GM10266 (cell line): Measurements from ENCODE around the gene LRRC73.

Source experiments
- DNase-seq: peaks from one replicate; pipeline ENCODE4 v3.0.0; 2012; ENCODE audit errors: extremely low spot score
- TF ChIP-seq, protein P1 (sequence below): IDR thresholded peaks from 2 replicates; pipeline ENCODE4 v1.5.1; 2012; ENCODE audit warnings: mild to moderate bottlenecking, low read depth; ENCODE audit not compliant: control insufficient read depth, insufficient read depth; ENCODE audit errors: missing control alignments

Gene LRRC73

DNA sequence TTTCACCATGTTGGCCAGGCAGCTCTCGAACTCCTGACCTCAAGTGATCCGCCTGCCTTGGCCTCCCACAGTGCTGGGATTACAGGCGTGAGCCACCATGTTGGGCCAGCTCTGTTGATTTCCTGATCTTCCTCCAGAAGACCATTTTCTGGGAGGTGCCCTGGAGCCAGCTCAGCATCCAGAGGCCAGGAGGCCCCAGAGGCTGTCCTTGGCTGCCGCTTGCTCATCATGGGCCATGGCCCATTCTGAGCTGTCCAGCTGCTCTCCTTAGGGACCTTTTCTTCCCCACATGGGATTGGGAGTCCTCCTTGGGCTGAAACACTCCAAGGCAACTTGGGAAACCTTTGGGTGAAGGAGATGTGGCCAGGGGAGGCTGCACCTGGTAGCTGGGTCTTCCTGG, 15.4 kb downstream of the LRRC73 start:
- no peak for DNase-seq
- TF ChIP-seq, protein P1, sequence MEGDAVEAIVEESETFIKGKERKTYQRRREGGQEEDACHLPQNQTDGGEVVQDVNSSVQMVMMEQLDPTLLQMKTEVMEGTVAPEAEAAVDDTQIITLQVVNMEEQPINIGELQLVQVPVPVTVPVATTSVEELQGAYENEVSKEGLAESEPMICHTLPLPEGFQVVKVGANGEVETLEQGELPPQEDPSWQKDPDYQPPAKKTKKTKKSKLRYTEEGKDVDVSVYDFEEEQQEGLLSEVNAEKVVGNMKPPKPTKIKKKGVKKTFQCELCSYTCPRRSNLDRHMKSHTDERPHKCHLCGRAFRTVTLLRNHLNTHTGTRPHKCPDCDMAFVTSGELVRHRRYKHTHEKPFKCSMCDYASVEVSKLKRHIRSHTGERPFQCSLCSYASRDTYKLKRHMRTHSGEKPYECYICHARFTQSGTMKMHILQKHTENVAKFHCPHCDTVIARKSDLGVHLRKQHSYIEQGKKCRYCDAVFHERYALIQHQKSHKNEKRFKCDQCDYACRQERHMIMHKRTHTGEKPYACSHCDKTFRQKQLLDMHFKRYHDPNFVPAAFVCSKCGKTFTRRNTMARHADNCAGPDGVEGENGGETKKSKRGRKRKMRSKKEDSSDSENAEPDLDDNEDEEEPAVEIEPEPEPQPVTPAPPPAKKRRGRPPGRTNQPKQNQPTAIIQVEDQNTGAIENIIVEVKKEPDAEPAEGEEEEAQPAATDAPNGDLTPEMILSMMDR, result no peak

DNA sequence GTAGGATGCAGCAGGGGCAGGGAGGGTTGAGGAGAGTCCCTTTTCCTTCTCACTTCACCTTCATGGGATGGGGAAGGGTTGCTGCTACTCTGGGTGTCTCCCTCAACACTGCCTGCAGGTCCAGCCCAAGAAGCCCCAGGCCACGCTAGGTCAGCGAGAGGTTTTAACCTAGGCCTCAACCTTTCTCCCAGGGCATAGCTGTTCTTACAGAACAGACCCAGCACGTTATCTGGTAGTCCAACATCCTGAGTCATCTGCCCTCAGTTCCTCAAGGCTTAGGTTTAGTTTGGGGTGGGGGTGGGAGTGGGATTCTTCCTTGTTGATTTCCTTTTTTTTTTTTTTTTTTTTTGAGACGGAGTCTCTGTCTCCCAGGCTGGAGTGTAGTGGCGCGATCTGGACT, 15.8 kb downstream of the LRRC73 start:
- TF ChIP-seq, protein P1, result no peak
- no peak for DNase-seq

DNA sequence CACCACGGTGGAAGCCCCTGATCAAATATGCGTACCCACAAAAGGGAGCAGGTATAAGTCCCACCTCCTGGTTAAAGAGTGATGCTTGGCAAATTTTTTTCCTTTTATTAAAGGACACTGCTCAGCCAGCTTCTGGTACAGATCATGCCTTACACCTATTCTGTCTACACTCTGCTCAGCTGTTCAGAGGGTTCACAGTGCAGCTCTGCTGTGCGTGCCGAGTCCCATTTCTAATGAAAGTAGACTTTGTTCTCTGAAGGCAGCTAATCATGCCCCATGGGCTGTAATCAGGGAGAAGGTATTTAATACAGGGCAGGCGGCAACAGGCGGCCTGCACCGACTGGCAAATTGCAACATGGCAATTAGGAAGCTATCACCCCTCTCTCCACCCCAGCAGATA, 16.3 kb downstream of the LRRC73 start:
- no peak for DNase-seq
- TF ChIP-seq, protein P1, result no peak

DNA sequence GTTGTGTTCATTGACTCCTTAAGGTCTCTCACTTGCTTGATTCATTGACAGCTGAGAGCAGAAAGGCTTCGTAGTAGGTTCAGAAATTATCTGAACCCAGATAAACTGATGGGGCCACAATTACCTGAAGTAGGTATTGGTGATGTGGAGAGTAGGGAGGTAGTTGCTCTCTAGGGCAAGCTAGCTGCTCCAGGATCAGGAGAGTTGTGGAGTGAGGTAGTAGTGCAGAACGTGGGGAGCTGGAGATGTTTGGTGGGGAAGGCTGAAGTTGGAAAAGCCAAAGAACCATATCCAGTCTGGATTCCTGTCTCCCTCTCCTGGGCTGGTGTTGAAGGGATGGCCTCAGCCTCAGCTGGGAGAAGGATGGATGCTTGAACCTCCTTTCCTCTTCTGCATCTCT, 16.9 kb downstream of the LRRC73 start:
- TF ChIP-seq, protein P1, result no peak
- no peak for DNase-seq

DNA sequence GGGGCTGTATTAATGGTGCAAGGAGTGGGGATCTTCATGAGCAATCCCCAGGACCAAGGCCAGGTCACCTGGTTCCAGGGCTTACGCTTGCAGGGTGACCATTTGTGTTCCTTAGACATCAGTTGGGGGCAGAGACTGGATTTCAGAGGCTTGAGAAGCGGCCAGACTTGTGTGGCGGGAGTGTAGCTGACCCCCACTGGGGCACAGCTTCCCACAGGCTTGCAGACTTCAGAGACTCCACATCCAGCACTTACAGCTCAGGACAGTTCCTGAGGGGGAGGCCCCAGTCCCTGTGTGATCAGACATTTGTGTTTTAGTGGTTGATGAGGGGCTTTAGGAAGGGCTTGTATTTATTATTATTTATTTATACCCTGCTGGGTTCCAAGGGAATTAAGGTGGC, 17.5 kb downstream of the LRRC73 start:
- TF ChIP-seq, protein P1, result no peak
- no peak for DNase-seq

DNA sequence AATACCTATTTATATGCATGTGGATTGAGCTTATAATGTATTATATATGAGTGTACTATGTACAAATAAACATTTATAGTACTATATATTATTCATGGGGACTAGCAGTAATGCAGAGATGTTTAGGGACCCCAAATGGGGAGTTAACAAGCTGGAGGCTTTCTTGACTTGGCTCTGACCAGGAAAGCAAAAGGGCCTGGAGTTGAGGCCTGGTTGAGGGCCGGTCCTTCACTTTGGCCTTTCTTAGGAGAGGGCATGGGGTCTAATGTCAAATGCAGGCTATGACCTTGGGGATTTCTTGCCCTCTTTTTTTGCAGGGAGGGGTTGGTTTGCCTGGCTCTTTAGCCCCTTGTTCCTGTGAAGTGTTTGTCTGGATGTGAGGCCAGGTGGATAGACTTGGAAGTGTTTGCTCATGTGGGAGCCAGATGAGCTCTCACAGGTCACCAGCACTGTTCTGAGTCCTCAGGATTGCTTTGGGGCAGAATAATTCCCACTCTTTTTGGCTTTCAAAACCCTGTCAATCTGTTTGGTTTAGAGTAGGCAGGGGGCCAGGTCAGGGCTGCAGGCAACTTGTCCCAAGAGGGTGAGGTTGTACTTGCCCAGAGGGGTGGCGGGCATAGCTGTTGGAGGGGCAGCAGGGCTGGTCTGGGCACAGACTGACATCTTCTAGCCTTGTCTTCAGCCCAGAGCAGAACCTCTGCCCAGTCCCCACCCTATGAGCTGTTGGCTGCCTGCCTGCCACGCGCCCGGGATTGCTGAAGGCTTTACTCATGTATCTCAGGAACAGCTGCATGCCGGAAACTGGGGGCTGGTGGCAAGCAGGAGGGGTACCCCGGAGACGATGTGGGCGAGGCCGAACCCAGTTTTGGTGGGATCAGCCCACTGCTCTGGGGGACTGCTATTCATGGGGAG, 18.1 kb downstream of the LRRC73 start:
- TF ChIP-seq, protein P1, result no peak
- no peak for DNase-seq

DNA sequence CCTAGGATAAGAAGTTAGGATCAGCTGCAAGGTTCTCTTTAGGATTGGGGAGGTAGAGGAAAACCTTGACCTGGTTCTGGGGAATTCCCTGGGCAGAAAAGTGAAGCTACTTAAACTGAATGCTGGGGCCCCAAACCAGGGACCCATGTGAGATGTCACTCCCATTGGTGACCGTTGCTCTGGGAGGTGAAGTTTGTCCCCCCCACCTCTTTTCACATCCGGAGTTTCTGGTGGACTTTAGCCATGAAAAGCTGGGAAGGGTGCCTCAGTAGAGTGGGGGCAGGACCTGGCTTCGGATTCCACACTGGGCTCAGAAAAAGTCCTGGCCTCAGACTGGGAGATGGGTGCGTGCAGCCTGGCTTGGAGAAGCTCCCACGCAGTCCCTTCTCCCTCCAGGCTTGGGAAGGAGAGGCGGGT, 19.6 kb downstream of the LRRC73 start:
- no peak for DNase-seq
- TF ChIP-seq, protein P1, result no peak
